NCI-H226 (cell line): ENCODE results near the gene UBE2QL1.

ENCODE experiments used
- DNase-seq: peaks from one replicate; pipeline ENCODE4 v3.0.0-alpha.2; 2015

Gene UBE2QL1, protein sequence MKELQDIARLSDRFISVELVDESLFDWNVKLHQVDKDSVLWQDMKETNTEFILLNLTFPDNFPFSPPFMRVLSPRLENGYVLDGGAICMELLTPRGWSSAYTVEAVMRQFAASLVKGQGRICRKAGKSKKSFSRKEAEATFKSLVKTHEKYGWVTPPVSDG

DNA sequence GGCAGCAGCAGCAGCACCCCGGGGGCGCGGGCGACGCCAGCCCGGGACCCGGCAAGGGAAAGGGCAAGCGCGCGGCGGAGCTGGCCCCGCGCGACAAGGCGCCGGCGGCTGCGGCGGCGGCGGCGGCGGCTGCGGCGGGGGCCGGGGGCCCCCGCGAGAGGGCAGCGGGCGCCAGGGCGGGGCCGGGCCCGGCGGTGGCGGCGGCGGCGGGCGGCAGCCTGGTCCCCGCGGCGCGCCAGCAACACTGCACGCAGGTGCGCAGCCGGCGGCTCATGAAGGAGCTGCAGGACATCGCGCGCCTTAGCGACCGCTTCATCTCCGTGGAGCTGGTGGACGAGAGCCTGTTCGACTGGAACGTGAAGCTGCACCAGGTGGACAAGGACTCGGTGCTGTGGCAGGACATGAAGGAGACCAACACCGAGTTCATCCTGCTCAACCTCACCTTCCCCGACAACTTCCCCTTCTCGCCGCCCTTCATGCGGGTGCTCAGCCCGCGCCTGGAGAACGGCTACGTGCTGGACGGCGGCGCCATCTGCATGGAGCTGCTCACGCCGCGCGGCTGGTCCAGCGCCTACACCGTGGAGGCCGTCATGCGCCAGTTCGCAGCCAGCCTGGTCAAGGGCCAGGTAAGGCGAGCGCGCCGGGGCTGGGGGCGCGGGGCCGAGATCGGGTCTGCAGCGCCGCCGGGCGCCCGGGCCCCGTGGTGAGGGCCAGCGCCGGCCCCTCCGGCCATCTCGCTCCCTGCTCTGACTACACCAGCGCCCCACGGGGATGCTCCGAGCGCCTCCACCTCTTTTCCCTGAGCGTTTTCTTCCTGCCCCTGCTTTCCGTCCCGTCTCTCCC, at the start of gene UBE2QL1:
TSS of gene UBE2QL1 (plus strand) at position 238 of the 843 bp plus-strand sequence. CDS start at position 273, 35 bp downstream.
- DNase-seq = no peak

DNA sequence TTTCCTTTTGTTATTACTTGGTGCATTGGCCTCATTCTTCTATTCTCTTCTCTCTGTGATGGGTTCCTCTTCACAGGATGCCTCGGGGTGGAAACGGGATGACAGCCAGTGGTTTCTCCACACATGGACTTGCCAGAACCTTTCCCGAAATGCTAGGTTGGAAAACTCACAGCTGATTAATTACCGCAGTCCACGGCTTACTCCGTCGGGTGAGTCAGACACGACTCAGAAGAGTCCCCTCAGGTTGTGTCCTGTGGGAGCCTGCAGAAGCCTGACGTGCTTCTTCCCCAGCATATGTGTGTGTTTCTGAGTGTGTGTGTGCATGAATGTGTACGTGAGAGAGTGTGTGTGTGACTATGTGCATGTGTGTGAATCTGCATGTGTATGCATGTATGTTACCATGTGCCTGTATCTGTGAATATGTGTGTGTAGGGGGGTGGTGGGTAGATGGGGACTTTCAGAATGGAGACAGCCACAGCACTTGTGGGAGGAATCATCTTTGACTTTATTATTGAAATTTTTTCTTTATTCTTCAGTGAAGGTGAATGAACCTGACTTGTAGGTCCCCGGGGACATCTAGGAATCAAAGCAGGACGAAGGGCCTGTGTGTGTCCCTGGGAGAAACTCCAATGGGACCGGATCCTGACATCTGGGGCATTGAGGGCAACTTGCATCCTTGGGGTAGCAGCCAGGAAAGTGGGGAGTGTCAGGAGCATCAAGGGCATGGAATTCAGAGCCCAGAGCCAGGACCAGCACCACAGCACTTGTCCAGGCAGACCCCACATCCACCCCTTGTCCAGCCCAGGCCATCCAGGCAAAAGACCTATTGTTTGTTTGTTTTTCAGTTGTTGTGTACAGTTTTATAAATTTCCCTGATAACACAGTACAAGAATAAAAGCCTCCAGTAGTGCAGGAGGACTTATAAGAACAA, 48.4 kb upstream of the UBE2QL1 start:
- DNase-seq = peak; percentile 11

DNA sequence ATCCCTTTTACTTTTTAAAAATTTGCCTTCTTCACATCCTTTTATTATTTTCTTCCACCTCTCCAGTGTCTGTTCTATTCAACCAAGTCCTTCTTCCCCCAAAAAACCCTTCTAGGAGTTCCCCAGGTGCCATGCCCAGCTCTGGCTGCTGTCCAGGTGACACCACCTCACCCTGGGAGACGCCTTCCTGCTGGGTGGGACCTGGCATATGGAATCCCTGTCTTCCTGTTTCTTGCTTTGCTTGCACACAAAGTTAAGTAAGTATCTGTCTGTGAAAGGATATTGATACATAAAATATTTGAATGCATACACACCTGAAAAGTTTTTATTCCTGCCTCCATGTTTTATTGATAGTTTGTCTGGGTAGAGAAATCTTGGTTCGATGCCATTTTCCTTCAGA, 47.2 kb upstream of the UBE2QL1 start:
- no peak for DNase-seq

DNA sequence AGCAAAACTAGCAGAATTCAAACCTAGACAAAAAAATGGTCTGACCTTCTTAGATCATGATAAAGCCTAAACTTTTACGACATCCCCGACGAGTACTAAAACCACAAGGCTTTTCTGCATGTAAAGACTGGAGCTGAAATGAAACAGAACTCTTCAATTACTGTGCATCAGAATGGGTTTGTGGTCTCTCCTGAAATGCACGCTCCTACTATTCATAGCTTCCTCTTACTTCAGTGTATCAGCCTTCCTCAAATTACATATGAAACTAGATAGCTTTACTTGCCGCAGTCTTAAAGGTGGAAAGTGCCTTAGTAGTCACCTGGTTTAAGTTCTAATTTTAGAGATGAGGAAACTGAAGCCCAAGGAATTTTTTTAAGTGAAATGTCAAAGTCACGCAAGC, 45.7 kb upstream of the UBE2QL1 start:
- DNase-seq = no peak

DNA sequence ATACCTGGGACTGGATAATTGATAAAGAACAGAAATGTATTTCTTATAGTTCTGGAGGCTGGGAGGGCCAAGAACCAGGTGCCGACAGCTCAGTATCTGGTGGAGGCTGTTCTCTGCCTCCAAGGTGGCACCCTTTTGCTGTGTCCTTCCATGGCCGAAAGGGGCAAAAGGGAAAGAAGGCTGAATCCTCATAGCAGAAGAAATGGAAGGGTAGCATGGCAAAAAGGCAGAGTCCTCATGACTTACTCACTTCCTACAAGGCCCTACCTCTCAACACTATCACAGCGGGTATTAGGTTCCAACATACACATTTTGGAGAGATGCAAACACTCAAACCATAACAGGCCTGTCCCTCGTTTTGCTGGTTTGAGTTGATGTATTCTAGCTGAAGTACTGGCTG, 45.2 kb upstream of the UBE2QL1 start:
- DNase-seq = no peak

DNA sequence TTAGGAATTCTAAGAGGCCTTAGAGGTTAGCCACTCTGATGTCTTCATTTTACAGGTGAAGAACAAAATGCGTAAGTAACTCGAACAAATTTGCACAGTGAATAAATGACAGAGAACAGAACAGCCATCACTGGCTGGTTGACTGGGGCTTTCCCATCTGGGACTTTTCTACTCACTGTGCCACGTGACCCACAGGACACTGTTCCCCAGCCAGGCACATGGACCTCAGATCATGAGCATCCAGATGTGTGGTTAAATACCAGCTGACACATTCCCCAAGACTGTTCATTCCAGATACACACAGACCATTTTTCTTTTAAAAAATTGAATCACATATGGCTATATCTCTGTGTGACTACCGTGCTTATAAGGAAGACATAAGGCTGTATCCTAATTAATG, 44.5 kb upstream of the UBE2QL1 start:
- DNase-seq = no peak

DNA sequence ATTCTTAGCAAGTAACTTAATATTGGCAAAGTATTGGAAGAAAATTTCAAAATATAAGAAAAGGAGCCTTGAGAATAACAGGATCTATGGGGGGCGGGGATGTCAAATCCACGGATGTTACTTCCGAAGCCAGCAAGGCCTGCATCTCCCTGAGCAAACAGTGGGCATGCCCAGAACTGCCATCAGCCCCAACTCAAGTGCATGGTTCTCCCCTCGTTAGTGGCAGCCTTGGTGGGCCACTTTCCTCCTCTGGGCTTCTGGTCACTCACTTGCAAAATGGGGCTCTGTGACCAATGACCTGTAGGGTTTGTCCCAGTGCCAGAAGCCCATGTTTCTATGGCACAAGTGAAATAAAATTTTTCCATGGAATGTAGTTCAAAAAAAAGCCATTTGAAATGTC, 43.1 kb upstream of the UBE2QL1 start:
- DNase-seq = no peak

DNA sequence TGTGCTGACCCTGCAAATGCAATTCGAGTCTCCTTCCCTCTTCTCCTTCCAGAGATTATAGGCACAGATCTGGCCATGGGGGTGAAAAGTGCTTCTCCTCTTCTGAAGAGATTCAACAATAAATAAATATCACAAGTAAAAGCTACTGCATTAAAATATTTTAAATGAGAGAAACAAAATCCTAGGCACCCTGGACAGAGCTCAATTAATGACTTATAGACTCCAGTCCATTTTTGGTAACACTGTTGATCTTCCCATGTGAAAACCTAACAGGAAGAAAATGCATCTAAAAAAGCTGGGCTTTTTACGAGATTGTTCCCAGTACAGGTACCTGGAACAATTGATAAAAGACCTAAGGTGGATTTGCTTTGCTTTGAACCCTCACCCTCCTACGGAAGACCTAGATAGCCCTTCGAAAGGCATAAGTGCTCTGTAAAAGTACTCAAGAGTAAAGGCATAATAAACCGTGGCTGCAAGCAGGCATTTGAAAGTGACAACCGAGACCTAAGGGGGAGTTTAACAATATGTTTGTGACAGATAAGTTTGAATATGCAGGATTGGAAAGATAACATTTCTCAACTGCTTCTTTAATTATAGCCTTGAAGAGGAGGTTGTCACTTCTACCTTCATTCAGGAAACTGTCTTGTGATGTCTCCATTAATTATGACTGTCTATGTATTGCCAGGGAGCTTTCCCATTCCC, 41.0 kb upstream of the UBE2QL1 start:
- DNase-seq = no peak

DNA sequence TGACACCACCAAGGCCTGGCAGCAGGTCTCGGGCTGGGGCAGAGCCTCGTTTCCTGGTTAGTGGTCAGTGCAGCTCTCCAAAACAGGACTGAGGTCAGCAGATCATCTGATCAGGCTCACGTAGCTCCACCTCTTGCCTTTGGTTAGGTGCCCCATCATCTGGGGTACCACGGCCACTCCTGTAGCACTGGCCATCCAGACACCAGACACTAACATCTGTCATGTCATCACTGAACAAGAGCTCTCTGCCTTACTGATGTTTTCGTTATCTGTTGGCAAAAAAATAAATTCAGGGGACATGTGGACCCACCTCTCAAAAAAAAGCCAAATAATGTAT, 40.4 kb upstream of the UBE2QL1 start:
- no peak for DNase-seq

DNA sequence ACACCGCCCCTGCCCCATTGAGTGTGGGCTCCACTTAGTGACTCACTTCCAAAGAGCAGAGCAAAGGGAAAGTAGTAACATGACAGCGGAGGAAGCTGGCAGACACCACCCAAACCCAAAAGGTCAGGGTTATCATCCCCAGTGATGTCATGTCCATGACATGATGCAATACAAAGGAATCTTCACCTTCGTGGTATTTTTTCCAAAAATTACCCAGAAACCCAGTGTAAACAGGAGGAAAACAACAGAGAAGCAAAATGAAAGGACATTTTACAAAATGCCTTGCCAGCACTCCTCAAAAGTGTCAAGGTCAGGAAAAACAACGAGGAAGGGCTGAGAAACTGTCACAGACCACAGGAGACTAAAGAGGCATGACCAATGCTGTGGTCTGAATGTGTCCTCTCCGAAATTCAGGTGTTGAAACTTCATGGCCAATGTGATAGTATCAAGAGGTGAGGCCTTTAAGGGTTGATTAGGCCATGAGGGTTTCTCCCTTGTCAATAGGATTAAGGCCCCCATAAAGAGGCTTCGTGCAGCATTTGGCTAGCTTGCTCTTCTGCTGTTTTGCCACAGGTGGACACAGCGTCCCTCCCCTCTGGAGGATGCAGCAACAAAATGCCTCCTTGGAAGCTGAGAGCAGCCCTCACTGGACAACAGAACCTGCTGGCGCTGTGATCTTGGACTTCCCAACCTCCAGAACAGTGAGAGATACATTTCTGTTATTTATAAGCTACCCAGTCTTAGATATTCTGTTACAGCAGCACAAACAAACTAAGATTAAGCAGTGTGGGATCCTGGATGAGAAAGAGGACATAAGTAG, 39.8 kb upstream of the UBE2QL1 start:
- no peak for DNase-seq

DNA sequence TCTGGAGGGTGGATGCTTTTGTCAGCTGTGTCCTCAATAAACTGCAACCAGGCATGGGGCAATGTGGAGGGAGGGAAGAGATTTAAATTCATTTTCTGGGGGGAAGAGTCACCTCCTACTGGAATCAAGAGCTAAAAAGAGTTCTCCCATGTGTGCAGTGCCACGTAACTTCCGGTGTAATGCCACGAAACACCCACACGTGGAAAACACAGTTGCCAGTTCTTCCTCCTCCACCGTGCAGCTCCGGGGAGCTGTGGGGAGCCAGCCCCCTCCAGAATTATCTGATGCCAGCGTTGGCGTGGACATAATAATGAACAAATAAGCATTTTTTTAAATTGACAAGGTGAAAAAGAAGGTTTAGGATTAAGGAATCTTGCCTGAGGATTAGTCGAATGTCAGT, 38.2 kb upstream of the UBE2QL1 start:
- no peak for DNase-seq

DNA sequence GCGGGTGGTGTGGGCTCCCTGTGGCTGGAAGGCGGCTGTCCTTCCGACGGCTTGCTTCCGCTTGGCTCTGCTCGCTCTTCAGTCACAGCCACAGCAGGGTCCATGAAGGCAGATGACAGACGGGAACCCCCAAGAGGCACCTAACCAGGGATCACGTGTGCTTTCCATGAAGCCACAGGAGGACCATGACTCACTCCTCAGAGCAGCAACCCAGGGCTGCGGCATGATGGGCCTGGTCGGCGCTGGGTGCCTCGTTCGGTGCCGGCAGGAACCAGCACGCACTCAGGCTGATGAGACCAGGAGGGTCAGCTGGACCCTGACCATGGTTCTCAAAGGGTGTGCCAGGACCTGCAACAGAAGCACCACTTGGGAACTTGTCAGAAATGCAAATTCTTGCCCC, 37.5 kb upstream of the UBE2QL1 start:
- no peak for DNase-seq

DNA sequence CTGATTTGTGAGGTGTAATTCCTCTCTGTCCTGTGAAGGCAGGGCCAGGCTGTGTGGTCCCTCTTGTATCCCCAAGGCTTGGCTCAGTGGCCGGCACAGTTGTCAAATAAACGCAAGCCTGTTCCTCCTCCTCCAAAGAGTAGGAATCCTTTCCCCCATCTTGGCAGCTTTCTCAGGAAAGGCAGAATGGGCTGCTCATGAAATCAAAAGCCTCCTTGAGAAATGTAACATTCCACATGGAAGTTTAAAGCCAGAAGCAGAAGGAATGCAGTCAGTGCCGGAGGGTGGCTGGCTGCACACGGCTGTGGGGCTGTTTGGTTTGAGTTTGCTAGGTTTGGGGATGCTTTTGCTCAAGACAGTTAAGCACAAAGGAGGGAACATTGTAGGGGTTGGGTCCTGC, 35.8 kb upstream of the UBE2QL1 start:
- no peak for DNase-seq

DNA sequence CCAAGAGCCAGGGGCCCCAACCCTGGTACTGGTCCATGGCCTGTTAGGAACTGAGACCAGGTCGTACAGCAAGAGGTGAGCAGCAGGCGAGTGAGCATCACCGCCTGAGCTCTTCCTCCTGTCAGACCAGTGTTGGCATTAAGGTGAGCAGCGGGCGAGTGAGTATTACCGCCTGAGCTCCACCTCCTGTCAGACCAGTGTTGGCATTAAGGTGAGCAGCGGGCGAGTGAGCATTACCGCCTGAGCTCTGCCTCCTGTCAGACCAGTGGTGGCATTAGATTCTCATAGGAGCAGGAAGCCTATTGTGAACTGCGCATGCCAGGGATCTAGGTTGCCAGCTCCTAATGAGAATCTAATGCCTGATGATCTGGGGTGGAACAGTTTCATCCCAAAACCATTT, 31.0 kb upstream of the UBE2QL1 start:
- no peak for DNase-seq

DNA sequence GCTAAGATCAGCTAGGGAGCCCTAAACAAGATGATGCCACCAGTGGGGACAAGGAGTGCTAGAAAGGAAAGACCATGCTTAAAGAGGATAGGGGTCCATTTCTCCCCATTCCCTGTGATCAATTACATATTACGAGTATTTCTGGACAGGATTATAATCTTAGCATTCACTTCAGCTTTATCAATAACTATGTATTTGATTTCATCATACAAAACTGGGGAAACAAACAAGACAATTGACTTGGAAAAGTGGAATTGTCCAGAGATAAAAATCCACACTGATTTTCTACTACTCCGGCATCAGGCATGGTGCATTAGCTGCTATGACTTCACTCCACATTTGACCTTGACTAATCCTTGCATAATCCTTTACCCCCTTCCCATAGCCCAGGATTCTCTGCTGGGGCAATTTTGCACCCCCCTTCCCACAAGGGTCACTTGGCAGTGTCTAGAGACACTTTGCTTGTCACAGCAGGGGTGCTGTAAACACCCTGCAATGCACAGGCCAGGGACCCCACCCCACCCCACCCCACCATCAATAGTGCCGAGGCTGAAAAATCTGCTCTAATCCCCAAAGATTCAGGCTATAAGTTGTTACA, 29.9 kb upstream of the UBE2QL1 start:
- no peak for DNase-seq

DNA sequence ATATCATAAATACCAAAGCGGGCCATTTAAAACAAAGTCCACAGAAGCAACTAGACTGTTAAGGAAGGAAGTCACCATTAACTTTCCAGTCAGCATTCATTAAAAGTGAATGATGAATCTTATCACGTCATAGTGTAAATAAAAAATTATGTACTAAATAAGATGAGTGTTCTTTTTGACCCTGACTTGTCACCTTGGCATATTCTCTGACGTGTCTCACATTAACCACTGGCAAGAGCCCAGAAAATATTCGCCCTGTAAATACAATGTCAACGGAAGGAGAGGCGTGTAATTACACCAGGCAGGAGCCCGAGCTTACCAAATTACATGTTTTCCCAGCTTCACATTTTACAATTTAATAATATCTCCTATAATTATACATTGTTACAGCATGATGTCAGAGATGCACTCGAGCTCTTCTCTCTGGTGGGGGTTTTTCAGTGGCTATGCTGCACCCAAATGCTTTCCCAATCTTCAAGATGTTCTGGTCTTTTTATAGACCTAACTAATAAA, 29.3 kb upstream of the UBE2QL1 start:
- DNase-seq = no peak

DNA sequence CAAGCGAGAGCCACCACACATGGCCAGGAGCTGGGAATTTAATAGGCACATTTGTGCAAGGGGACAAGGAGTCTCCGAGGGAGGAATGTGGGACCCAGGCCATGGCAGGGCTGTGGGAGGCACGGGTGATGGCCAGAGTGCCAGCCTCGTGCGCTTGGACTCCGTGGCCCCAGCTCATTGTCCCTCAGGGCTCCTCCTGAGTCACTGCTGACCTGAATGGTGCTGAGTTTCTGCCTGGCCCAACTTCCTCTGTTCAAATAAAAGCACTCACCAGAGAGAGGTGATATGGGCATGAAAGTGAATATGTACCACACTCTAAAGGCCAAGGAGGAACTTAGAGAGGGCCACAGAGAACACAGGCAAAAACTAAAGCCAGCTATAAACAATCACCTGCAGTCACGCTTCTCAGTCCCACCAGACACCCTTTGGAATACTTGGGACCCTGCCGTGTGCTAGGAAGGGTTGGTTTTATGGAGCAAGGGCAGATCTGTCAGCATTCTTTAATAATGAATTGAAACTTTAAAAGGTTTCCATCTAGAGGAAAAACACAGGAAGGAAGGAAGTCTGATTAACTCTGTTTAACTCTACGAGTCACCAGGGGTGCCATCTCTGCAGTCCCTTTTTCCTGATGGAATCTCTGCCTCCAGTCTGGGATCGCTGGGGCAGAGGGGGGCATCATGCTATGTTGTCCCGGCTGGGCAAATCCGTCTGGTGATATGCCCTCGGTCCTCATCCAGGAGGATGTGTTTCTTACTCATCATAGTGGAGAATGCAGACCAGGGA, 25.1 kb upstream of the UBE2QL1 start:
- no peak for DNase-seq

DNA sequence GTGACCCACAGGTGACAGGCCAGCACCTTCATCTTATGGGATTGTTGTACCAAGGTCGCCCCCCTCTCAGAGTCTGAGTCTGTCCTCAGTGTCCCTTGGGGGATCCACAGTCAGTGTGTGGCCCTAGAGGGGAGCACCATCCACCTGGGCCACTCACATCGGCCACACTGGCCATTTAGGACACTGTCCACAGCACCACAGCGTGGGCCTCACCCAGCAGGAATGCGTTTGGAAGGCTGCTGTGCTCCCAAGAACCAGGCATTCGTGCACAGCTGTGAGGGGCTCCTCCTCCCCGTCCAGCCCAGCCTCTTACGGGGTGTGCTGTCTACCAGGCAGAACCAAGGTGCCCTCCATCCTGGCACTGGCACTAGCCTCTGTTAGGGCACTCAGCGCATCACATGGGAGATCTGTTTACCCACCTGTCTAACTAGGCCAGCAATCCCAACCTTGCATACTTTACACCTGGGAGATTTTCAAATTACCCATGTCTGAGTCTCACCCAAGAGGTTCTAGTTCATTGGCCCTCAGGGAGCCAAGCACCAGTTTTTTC, 24.5 kb upstream of the UBE2QL1 start:
- no peak for DNase-seq

DNA sequence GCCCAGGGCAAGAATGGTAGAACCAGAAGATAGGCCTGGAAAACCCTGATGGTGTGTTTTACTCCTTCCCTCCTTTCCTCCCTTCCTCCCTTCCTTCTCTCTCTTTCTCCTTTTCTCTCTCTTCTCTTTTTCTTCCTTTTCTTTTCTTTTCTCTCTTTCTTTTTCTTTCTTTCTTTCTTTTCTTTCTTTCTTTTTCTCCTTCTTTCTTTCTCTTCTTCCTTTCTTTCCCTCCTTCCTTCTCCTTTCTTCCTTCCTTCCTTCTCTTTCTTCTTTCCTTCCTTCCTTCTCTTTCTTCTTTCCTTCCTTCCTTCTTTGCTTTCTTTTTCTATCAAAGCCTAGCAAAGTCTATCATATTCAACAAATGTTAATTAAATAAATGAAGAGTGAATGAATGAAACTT, 24.0 kb upstream of the UBE2QL1 start:
- DNase-seq = no peak

DNA sequence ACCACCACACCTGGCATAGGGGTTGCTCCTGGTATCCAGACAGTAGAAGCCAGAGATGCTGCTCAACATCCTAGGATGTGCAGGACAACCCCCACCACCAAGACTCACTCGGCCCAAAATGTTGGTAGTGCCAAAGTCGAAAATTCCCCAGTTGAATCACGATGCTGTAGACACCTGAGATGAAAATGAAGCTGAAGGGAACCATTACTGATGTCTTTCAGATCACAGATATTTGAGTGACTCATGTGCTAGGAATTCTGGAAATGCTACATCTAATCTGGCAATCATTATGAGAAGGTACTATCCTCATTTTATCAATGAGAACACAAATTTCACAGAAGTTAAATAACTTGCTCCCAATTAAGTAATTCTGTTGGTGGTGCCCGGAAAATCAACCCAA, 21.0 kb upstream of the UBE2QL1 start:
- no peak for DNase-seq
